Muscle layer of duodenum (tissue), 2 donors: ENCODE results near the gene ZDHHC11.
"Not testable (repeated sequence)": the region's sequence is repeated elsewhere in the genome, so short reads cannot be mapped to it uniquely, and the experiment has no call there.

ENCODE experiments used
- H3K27ac ChIP-seq: one replicate; pipeline ENCODE4 v1.7.0; 2013; ENCODE audit warnings: mild to moderate bottlenecking, low read length
- H3K27me3 ChIP-seq: one replicate; pipeline ENCODE4 v1.7.0; 2013; ENCODE audit warnings: low read depth, mild to moderate bottlenecking, control low read depth, low read length
- H3K36me3 ChIP-seq, 2 donors: one replicate each; pipeline ENCODE4 v1.7.0; 2013; ENCODE audit warnings: low read length in 2 of 2, control low read depth in 1 of 2, mild to moderate bottlenecking in 1 of 2; ENCODE audit not compliant: insufficient read depth in 2 of 2, control insufficient read depth in 1 of 2
- H3K4me1 ChIP-seq, 2 donors: one replicate each; pipeline ENCODE4 v1.7.0; 2013; ENCODE audit warnings: low read length in 2 of 2, mild to moderate bottlenecking in 2 of 2, control low read depth in 1 of 2, moderate library complexity in 1 of 2; ENCODE audit not compliant: insufficient read depth in 2 of 2, control insufficient read depth in 1 of 2
- H3K4me3 ChIP-seq, 2 donors: one replicate each; pipeline ENCODE4 v1.7.0; 2013; ENCODE audit warnings: low read length in 2 of 2, low read depth in 1 of 2, mild to moderate bottlenecking in 1 of 2
- H3K9me3 ChIP-seq, 2 donors: one replicate each; pipeline ENCODE4 v1.7.0; 2013; ENCODE audit warnings: low read length in 2 of 2, control low read depth in 1 of 2, mild to moderate bottlenecking in 1 of 2; ENCODE audit not compliant: control insufficient read depth in 1 of 2
- donor health status: healthy.

ZDHHC11 gene

DNA sequence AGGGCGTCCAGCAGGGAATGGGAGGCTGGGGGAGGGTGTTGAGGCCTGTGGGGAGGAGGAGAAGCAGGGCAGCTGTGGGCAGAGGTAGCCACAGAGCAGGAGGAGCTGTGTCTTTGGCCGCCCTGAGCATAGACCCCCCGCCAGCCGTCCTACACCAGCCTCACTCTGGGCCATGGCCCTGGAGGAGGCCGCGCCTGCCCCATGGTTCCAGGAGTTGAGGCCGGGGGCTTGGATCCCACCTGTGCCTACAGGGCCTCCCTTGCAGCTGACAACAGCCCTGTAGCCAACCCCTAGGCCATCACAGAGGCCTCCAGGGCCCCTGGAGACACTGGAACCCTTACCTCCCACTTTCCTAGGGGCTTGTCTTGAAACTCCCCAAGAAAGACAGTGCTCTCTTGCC is 3.0 kb downstream of the ZDHHC11 start:
- H3K4me3 ChIP-seq, H3K36me3 ChIP-seq, H3K27ac ChIP-seq, H3K9me3 ChIP-seq, H3K27me3 ChIP-seq: not testable (repeated sequence)
- H3K4me1 ChIP-seq: peaks cover 0 to 13% of the 10 kb centered on the region in 2 donors

DNA sequence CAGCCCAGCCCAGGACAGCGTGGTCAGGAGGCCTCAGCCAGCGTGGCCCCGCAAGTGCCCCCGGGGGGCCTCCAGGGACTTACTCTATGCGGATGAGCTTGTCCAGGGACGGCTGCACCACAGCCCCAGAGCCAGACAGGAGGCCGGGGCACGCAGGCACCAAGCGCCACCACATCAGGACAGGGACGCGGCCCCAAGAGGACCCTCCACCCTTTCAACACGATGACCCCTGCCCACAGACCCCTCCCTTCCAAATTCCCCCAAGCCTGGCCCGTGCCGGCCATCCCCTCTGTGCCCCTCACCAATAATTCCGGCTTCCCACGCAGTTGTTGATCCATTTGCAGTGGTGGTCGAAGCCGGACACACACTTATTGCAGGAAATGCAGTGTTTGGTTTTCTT is 3.6 kb downstream of the ZDHHC11 start:
- H3K9me3 ChIP-seq, H3K4me3 ChIP-seq, H3K27me3 ChIP-seq, H3K27ac ChIP-seq, H3K36me3 ChIP-seq: not testable (repeated sequence)
- H3K4me1 ChIP-seq: peaks cover 0 to 13% of the 10 kb centered on the region in 2 donors

GRCh38 chr5:846602-847091 is 4.1 kb downstream of the ZDHHC11 start:
- H3K27me3 ChIP-seq, H3K4me3 ChIP-seq, H3K27ac ChIP-seq, H3K36me3 ChIP-seq, H3K9me3 ChIP-seq: not testable (repeated sequence)
- H3K4me1 ChIP-seq: peaks cover 0 to 13% of the 10 kb centered on the region in 2 donors

DNA sequence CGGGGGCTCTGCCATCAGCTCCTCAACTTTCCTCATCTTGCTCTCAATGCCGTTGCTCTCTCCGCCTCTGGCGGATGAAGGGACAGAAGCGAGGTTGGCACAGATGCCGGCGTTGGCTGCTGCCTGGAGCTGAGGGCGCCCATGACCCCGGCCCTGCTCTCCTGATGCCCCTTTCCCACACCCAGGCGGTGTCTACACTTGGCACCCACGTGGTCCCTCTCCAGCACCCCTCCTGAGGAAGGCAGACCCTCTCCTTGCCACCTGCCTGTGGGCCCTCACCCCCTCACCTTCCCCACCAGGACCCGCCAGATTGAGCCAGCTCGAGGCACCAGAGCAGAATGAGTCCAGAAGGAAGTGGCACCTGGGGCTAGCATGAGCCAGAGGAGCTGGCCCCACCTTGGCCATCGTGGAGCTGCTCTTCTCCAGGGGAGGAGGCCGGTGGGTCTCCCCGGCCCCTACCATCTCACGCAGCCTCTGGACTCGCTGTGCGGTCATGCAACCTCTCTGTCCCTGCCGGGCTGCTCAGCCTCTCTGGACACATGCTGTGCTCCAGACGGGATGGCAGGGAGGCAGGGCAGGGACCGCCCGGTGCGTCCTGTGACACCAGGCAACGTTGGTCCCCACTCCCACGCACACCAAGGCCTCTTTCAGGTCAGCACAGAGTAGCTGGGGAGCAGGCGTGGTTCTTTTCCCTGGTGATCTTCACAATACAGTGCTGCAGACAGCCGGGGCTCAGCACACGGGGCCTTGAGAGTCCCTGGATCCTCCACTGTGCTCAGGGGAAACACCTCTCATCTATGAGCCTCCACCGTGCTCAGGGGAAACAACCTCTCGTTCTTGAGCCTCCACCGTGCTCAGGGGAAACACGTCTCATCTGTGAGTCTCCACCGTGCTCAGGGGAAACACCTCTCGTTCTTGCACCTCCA is 4.8 kb downstream of the ZDHHC11 start:
- H3K4me3 ChIP-seq, H3K27me3 ChIP-seq, H3K27ac ChIP-seq, H3K36me3 ChIP-seq, H3K9me3 ChIP-seq: not testable (repeated sequence)
- peaks cover 0 to 12% of the 10 kb centered on the region in 2 donors for H3K4me1 ChIP-seq

GRCh38 chr5:845031-845675 is 5.6 kb downstream of the ZDHHC11 start:
- H3K36me3 ChIP-seq: not testable (repeated sequence)

GRCh38 chr5:844426-844825 is 6.4 kb downstream of the ZDHHC11 start:
- H3K4me3 ChIP-seq, H3K27me3 ChIP-seq, H3K36me3 ChIP-seq, H3K27ac ChIP-seq, H3K4me1 ChIP-seq, H3K9me3 ChIP-seq: not testable (repeated sequence)

More at GRCh38 chr5:845031-845675, 5.6 kb downstream of the ZDHHC11 start:
- H3K9me3 ChIP-seq, H3K4me3 ChIP-seq, H3K4me1 ChIP-seq, H3K27ac ChIP-seq, H3K27me3 ChIP-seq: not testable (repeated sequence)

GRCh38 chr5:843926-844325 is 6.9 kb downstream of the ZDHHC11 start:
- H3K27me3 ChIP-seq, H3K9me3 ChIP-seq, H3K27ac ChIP-seq, H3K4me3 ChIP-seq, H3K36me3 ChIP-seq, H3K4me1 ChIP-seq: not testable (repeated sequence)

DNA sequence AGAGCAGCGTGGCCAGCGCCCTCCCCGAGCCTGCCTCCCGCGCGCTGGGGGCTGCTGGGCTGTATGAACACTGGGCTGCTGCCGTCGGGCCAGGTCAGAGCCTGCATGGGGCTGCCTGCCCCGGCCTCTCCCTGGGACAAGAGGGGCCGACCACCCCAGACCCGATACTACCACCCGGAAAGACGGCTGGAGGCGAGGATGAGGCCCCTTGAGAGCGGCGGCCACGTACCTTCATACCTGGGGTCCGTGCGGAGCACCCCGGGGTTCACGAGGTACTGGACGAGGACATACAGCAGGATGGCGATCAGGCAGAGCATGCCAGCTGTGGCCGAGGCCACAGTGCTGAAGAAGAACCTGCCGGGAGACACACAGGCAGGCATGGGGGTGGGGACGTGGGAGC is 7.4 kb downstream of the ZDHHC11 start:
- H3K4me1 ChIP-seq, H3K36me3 ChIP-seq, H3K27ac ChIP-seq, H3K9me3 ChIP-seq, H3K27me3 ChIP-seq, H3K4me3 ChIP-seq: not testable (repeated sequence)

- not testable (repeated sequence) for H3K27ac ChIP-seq, H3K4me3 ChIP-seq, H3K9me3 ChIP-seq, H3K4me1 ChIP-seq, H3K36me3 ChIP-seq, H3K27me3 ChIP-seq
Measured at GRCh38 chr5:842402-843221, 8.2 kb downstream of the ZDHHC11 start.

DNA sequence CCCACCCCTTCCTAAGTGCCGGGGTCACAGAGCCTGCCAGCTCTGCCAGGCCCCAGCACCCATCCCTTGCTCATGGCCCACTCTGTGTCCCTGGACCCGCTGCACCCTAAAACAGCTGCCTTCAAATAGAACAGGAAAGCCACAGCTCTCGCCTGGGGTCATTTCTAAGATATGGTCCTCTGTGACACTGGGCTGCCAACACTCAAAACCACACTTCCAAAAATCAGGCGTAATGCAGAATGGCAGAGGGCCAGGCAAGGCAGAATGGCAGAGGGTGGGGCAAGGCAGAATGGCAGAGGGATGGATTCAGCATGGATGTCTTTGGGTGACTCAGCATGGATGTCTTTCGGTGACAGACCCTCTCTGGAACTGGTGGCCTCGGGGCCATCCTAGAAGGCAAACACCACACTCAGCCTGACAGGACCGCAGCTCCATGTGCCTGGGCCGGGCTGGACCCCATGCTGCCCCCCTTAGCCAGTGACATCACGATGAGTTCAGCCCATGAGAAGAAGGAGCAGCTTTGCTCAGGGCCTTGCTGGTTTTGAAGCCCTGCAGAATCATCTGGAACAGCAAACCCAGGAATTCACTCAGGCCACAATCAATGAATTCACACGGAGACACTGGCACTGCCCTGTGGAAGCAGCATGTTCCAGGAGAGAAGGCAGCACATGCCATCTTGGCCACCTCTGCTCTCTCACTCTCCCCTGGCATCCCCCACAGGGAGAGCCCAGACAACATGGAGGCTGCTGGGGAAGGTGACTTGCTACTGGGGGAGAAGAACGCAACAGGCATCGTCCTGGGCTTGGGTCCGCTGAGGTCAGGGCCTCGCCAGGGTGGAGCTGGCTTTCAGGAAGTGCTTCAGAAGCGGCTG is 9.0 kb downstream of the ZDHHC11 start:
- H3K4me3 ChIP-seq, H3K36me3 ChIP-seq, H3K4me1 ChIP-seq, H3K27ac ChIP-seq, H3K27me3 ChIP-seq, H3K9me3 ChIP-seq: not testable (repeated sequence)
